MM.1S (cell line): ENCODE results near the gene DAZAP1.
"Not testable (repeated sequence)": the region's sequence is repeated elsewhere in the genome, so short reads cannot be mapped to it uniquely, and the experiment has no call there.

Experiments
- DNase-seq: peaks from one replicate; pipeline ENCODE4 v3.0.0-alpha.2; 2015
- H2AFZ ChIP-seq: fragments of 300-600 bp; sonication (generic); 2 replicates; pipeline ENCODE4 v1.6.0; 2016; ENCODE audit warnings: antibody characterized with exemption, low read length
- H3F3A ChIP-seq: fragments of 300-600 bp; sonication (generic); 2 replicates; pipeline ENCODE4 v1.6.1; 2016; ENCODE audit warnings: mild to moderate bottlenecking, antibody characterized with exemption, low read length, moderate library complexity, mixed read lengths; ENCODE audit not compliant: insufficient read depth
- H3K27ac ChIP-seq: fragments of 300-600 bp; sonication (generic); 2 replicates; pipeline ENCODE4 v1.5.1; 2016; ENCODE audit warnings: mild to moderate bottlenecking, low read length
- H3K27me3 ChIP-seq: fragments of 300-600 bp; sonication (generic); replicated peaks from 2 replicates; pipeline ENCODE4 v1.6.0; 2016; ENCODE audit warnings: low read length; ENCODE audit not compliant: insufficient read depth
- H3K36me3 ChIP-seq: fragments of 300-600 bp; sonication (generic); replicated peaks from 2 replicates; pipeline ENCODE4 v1.6.1; 2016; ENCODE audit warnings: mild to moderate bottlenecking, low read length, mixed read lengths; ENCODE audit not compliant: insufficient read depth
- H3K4me1 ChIP-seq: fragments of 300-600 bp; sonication (generic); 2 replicates; pipeline ENCODE4 v1.6.1; 2016; ENCODE audit warnings: low read length, mixed read lengths
- H3K4me2 ChIP-seq: fragments of 300-600 bp; sonication (generic); 2 replicates; pipeline ENCODE4 v1.6.0; 2016; ENCODE audit warnings: low read depth, low read length
- H3K4me3 ChIP-seq: fragments of 300-600 bp; sonication (generic); 2 replicates; pipeline ENCODE4 v1.5.1; 2016; ENCODE audit warnings: low read length, mixed read lengths
- H3K79me2 ChIP-seq: fragments of 300-600 bp; sonication (generic); 2 replicates; pipeline ENCODE4 v1.6.1; 2016; ENCODE audit warnings: mixed run types, low read length, mixed read lengths
- H3K9ac ChIP-seq: fragments of 300-600 bp; sonication (generic); 2 replicates; pipeline ENCODE4 v1.6.1; 2016; ENCODE audit warnings: low read length, mixed read lengths
- H3K9me2 ChIP-seq: fragments of 300-600 bp; sonication (generic); replicated peaks from 2 replicates; pipeline ENCODE4 v1.6.1; 2016; ENCODE audit warnings: mild to moderate bottlenecking, low read length, mixed read lengths; ENCODE audit not compliant: insufficient read depth
- H3K9me3 ChIP-seq: fragments of 300-600 bp; sonication (generic); replicated peaks from 2 replicates; pipeline ENCODE4 v1.6.1; 2016; ENCODE audit warnings: mild to moderate bottlenecking, low read length, mixed read lengths; ENCODE audit not compliant: insufficient read depth
- H4K20me1 ChIP-seq: fragments of 300-600 bp; sonication (generic); 2 replicates; pipeline ENCODE4 v1.6.1; 2016; ENCODE audit warnings: mild to moderate bottlenecking, low read length, moderate library complexity, mixed read lengths; ENCODE audit not compliant: insufficient read depth
- EZH2 ChIP-seq: fragments of 300-600 bp; sonication (generic); optimal IDR thresholded peaks from 2 replicates; pipeline ENCODE3; 2017; ENCODE audit warnings: low read depth, mild to moderate bottlenecking, antibody characterized with exemption, low read length, mixed read lengths
- EZH2phosphoT487 ChIP-seq: fragments of 300-600 bp; sonication (generic); IDR thresholded peaks from 2 replicates; pipeline ENCODE4 v1.6.1; 2018; ENCODE audit warnings: antibody characterized with exemption, low read length
- TF ChIP-seq, protein P1 (sequence below): fragments of 300-600 bp; sonication (generic); IDR thresholded peaks from 2 replicates; pipeline ENCODE4 v1.5.1; 2016; ENCODE audit warnings: antibody characterized with exemption, low read length, mixed read lengths

DAZAP1 gene

DNA sequence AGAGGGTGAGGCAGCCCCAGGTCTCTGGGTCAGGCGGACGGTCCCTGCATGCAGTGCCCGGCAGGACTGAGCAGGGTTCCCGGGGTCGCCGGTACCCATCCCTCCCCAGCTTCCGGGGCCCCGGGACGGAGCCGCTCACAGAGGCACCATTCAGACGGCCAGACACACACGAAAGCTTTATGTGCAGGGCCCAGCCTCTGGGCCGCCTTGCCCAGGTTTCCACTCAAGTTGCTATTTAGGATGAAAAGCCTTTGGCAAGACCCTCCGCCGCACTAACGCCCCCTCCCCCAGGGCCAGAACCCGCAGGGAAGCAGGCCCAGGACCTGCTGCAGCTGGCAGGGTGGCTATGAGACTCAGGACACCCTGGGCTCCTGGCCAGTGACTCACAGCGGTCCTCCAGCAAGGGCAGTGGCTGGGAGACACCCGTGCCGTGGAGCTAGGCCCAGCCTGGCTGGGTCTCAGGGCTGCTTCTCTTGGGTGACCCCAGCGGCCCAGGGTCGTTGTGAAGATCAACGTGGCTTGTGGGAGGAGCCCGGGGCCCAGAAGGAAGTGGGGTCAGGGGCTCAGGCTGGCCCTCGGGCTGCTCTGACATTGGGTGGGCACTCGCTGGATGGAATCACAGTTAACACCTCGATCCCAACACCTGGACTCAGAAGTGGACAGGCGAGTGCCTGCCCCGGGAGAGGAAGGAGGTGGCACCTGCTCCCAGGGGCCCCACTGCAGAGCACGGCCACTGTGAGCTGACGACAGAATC, 66.8 kb downstream of the DAZAP1 start:
- Histone ChIP-seq H3K79me2 (peaks cover 40% of the 10 kb centered on the region), H3K9me2 (no peaks in the 10 kb centered on the region), H3K27me3 (peaks cover 27% of the 10 kb centered on the region), H4K20me1 (peaks cover 14% of the 10 kb centered on the region), H3K36me3 (no peaks in the 10 kb centered on the region), H2AFZ (no peak overlapping the region), H3K4me2 (no peak overlapping the region), H3K9me3 (no peaks in the 10 kb centered on the region), H3K4me1 (peaks cover 14% of the 10 kb centered on the region; the same call in 1 of the 2 replicates), H3F3A (peaks cover 9% of the 10 kb centered on the region; the same call in 1 of the 2 replicates), H3K9ac (no peak overlapping the region), H3K27ac (no peak overlapping the region), H3K4me3 (no peak overlapping the region)
- TF ChIP-seq, protein P1, sequence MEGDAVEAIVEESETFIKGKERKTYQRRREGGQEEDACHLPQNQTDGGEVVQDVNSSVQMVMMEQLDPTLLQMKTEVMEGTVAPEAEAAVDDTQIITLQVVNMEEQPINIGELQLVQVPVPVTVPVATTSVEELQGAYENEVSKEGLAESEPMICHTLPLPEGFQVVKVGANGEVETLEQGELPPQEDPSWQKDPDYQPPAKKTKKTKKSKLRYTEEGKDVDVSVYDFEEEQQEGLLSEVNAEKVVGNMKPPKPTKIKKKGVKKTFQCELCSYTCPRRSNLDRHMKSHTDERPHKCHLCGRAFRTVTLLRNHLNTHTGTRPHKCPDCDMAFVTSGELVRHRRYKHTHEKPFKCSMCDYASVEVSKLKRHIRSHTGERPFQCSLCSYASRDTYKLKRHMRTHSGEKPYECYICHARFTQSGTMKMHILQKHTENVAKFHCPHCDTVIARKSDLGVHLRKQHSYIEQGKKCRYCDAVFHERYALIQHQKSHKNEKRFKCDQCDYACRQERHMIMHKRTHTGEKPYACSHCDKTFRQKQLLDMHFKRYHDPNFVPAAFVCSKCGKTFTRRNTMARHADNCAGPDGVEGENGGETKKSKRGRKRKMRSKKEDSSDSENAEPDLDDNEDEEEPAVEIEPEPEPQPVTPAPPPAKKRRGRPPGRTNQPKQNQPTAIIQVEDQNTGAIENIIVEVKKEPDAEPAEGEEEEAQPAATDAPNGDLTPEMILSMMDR: no peak
- TF ChIP-seq EZH2phosphoT487 (no peak), EZH2 (no peak)
- no peak for DNase-seq

DNA sequence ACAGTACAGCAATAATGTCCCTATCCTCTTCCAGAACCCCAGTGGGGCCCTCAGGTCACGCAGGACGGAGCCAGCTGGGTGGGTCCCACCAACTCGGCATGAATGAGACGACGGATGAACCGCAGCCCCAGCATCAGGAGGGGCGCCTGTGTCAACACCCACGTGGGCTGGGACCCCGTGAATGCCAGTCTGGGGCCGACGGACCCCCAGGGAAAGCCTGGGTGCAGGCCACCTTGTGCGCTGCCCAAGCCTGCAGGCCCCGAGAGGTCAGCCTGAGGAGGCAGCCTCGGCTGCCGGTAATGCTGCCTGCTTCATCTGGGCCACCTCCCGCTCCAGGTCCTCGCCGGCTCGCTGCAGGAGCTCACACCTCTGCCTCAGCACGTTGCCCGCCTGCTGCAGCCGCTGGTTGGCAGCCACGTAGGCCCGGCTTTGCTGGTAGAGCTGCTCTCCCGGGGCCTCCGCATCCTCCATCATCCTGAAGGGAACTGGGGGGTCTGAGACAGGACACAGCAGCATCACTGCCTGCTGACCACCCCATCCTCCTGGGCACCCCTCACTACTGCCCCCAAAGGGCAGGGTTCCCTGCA, 67.5 kb downstream of the DAZAP1 start:
- no peaks in the 10 kb centered on the region for H3K36me3 ChIP-seq
- no peak overlapping the region for H3K4me3 ChIP-seq
- DNase-seq: no peak
- peaks cover 14% of the 10 kb centered on the region; the same call in 1 of the 2 replicates for H3K4me1 ChIP-seq
- no peak overlapping the region for H3K4me2 ChIP-seq
- no peak overlapping the region for H3K27ac ChIP-seq
- no peak overlapping the region for H3K9ac ChIP-seq
- H3K27me3 ChIP-seq: peaks cover 24% of the 10 kb centered on the region
- H3K9me2 ChIP-seq: no peaks in the 10 kb centered on the region
- TF ChIP-seq EZH2 (no peak), EZH2phosphoT487 (no peak)
- TF ChIP-seq, protein P1: no peak
- peaks cover 9% of the 10 kb centered on the region; the same call in 1 of the 2 replicates for H3F3A ChIP-seq
- H4K20me1 ChIP-seq: peaks cover 14% of the 10 kb centered on the region
- peaks cover 40% of the 10 kb centered on the region for H3K79me2 ChIP-seq
- H3K9me3 ChIP-seq: no peaks in the 10 kb centered on the region
- H2AFZ ChIP-seq: no peak overlapping the region

DNA sequence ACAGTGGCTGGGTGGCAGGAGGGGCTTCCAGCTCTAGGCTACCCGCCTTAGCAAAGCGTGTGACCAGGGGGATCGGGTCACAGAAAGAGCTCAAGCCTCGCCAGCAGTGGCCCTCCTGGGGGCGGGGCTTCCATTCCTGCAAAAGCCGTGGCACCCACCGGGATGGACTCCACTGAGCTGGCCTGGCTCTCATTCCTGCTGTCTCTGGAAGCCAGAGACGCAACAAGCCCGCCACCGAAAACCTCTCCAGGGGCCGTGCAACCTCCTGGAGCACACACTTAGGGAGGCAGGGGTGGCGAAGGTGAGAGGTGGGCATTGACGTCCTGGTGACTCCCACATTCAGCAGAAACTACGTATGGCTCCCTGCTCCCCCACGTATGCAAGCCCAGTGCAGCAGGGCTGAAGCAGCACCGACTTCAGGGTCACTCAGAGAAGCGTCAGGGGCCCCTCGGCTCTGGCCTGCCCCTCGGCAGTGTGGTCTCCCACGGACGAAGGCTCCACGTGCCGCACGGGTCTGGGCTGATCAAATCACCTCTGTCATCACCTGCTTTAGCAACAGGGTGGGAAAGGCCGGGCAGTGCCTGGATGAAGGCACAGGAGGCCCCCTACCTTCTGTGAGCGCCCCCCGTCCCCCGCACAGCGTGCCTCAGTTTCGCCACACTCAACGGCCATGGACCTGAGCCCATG, 68.5 kb downstream of the DAZAP1 start:
- TF ChIP-seq EZH2 (no peak), EZH2phosphoT487 (no peak)
- TF ChIP-seq, protein P1: no peak
- Histone ChIP-seq H4K20me1 (peaks cover 13% of the 10 kb centered on the region), H2AFZ (no peak overlapping the region), H3K9ac (no peak overlapping the region), H3K36me3 (no peaks in the 10 kb centered on the region), H3K79me2 (peaks cover 40% of the 10 kb centered on the region), H3K4me2 (no peak overlapping the region), H3K27ac (no peak overlapping the region), H3K4me3 (no peak overlapping the region), H3F3A (peaks cover 9% of the 10 kb centered on the region; the same call in 1 of the 2 replicates), H3K4me1 (peaks cover 4% of the 10 kb centered on the region; the same call in 1 of the 2 replicates), H3K27me3 (peaks cover 20% of the 10 kb centered on the region), H3K9me2 (no peaks in the 10 kb centered on the region), H3K9me3 (no peaks in the 10 kb centered on the region)
- DNase-seq: no peak

DNA sequence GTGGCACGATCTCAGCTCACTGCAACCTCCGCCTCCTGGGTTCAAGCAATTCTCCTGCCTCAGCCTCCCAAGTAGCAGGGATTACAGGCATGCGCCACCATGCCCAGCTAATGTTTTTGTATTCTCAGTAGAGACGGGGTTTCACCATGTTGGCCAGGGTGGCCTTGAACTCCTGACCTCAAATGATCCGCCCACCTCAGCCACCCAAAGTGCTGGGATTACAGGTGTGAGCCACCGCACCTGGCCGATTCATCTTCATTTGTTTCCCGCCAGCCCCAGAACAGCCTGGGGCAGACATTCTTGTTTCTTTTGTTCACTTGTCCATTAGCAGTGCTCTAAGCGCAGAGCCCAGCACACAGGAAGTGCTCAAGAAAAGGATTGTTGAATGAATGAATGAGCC, 69.7 kb downstream of the DAZAP1 start:
- not testable (repeated sequence) for H3K27ac ChIP-seq, H3K9me3 ChIP-seq, H3K9ac ChIP-seq, H3K4me2 ChIP-seq, H4K20me1 ChIP-seq, H3K36me3 ChIP-seq, H3F3A ChIP-seq, H3K9me2 ChIP-seq, H3K4me3 ChIP-seq, H3K4me1 ChIP-seq, H2AFZ ChIP-seq, DNase-seq
- peaks cover 12% of the 10 kb centered on the region; the same call in 1 of the 2 replicates for H3K27me3 ChIP-seq
- peaks cover 40% of the 10 kb centered on the region for H3K79me2 ChIP-seq
